Left hindlimb (tissue), 1 donor: Measurements from ENCODE around the gene TNFSF11.
"Not testable (repeated sequence)": the region's sequence is repeated elsewhere in the genome, so short reads cannot be mapped to it uniquely, and the experiment has no call there.

Experiments used
- DNase-seq: peaks from one replicate; pipeline ENCODE4 v3.0.0-alpha.2; 2018

Gene TNFSF11

GRCh38 chr13:42574011-42574410 lies at the start of gene TNFSF11:
TNFSF11 (plus strand) TSS chr13:42574152; CDS start chr13:42574304, 152 bp downstream.
- DNase-seq, result peak; percentile 38

GRCh38 chr13:42524487-42525034 lies 49.4 kb upstream of the TNFSF11 start:
- DNase-seq, result no peak

- DNase-seq, result no peak
Measured at GRCh38 chr13:42525035-42525504, 48.9 kb upstream of the TNFSF11 start.

GRCh38 chr13:42526276-42526675 lies 47.7 kb upstream of the TNFSF11 start:
- no peak for DNase-seq

- DNase-seq, result no peak
Measured at GRCh38 chr13:42526804-42527203, 47.1 kb upstream of the TNFSF11 start.

- DNase-seq, result no peak
Measured at GRCh38 chr13:42532561-42533335, 41.2 kb upstream of the TNFSF11 start.

- no peak for DNase-seq
Measured at GRCh38 chr13:42533336-42533591, 40.7 kb upstream of the TNFSF11 start.

GRCh38 chr13:42534785-42535184 lies 39.2 kb upstream of the TNFSF11 start:
- no peak for DNase-seq

GRCh38 chr13:42538996-42539395 lies 35.0 kb upstream of the TNFSF11 start:
- DNase-seq, result no peak

GRCh38 chr13:42539670-42540069 lies 34.3 kb upstream of the TNFSF11 start:
- DNase-seq, result no peak

- no peak for DNase-seq
Measured at GRCh38 chr13:42543215-42543797, 30.6 kb upstream of the TNFSF11 start.

GRCh38 chr13:42544246-42544926 lies 29.6 kb upstream of the TNFSF11 start:
- no peak for DNase-seq

- DNase-seq, result no peak
Measured at GRCh38 chr13:42545842-42546241, 28.1 kb upstream of the TNFSF11 start.

GRCh38 chr13:42547612-42548011 lies 26.3 kb upstream of the TNFSF11 start:
- no peak for DNase-seq

- DNase-seq, result peak; percentile 54
Measured at GRCh38 chr13:42548731-42549551, 25.0 kb upstream of the TNFSF11 start.

- no peak for DNase-seq
Measured at GRCh38 chr13:42549552-42549936, 24.4 kb upstream of the TNFSF11 start.

- no peak for DNase-seq
Measured at GRCh38 chr13:42551611-42552010, 22.3 kb upstream of the TNFSF11 start.

- DNase-seq, result no peak
Measured at GRCh38 chr13:42553098-42554046, 20.6 kb upstream of the TNFSF11 start.

- DNase-seq, result no peak
Measured at GRCh38 chr13:42559057-42559456, 14.9 kb upstream of the TNFSF11 start.

GRCh38 chr13:42559573-42560218 lies 14.3 kb upstream of the TNFSF11 start:
- not testable (repeated sequence) for DNase-seq

- not testable (repeated sequence) for DNase-seq
Measured at GRCh38 chr13:42560320-42560719, 13.6 kb upstream of the TNFSF11 start.
